HUES6 (cell line): ENCODE data around the gene GNB1L.
A peak's percentile ranks its signal among the peaks of the same experiment; 100 is the strongest.
"Not testable (repeated sequence)": the region's sequence is repeated elsewhere in the genome, so short reads cannot be mapped to it uniquely, and the experiment has no call there.

Experiments
- H3K27ac ChIP-seq: 2 replicates; pipeline ENCODE4 v1.7.0; 2013; ENCODE audit warnings: low read depth, mild to moderate bottlenecking, low read length, inconsistent platforms
- H3K27me3 ChIP-seq: 2 replicates; pipeline ENCODE4 v1.6.1; 2013; ENCODE audit warnings: low read length; ENCODE audit not compliant: control insufficient read depth, insufficient read depth
- H3K36me3 ChIP-seq: 2 replicates; pipeline ENCODE4 v1.6.1; 2013; ENCODE audit warnings: low read length; ENCODE audit not compliant: control insufficient read depth, insufficient read depth
- H3K4me1 ChIP-seq: 2 replicates; pipeline ENCODE4 v1.6.1; 2013; ENCODE audit warnings: low read length; ENCODE audit not compliant: control insufficient read depth, insufficient read depth
- H3K4me3 ChIP-seq: 2 replicates; pipeline ENCODE4 v1.5.1; 2013; ENCODE audit warnings: low read depth, low read length
- H3K9ac ChIP-seq: one replicate; pipeline ENCODE4 v1.6.1; 2013; ENCODE audit warnings: mild to moderate bottlenecking, low read length
- H3K9me3 ChIP-seq: 2 replicates; pipeline ENCODE4 v1.6.1; 2013; ENCODE audit warnings: low read depth, low read length; ENCODE audit not compliant: control insufficient read depth, insufficient read depth

The GNB1L gene

DNA sequence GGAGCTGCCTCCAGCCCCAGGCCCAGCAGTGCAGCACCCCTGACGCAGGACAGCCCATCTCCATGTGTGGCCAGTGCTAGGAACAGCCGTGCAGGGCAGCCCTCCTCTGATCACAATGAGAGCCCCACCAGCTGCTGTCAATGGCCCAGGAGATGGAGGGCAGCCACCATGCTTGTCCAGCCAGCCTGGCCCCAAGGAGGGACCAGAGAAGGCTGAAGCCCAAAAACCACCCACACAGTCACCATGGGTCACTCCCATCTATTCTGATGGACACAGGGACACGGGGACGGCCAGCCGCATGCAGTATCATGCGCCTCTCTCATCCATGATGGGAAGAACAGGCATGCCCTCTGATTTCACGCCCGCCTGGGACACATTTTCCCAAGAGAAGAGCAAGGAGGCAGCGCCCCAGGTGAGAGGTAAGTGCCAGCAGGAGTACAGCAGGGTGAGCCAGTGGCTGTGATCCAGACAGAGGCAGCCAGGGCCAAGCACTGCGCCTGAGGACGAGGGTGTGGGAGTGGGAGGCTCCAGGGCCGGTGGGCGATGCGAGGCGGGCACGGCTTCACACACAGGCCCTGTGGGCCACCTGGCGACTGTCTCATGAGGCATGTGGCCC, 33.6 kb upstream of the GNB1L start:
- Histone ChIP-seq H3K27me3 (peaks cover 3% of the 10 kb centered on the region; the same call in 1 of the 2 replicates), H3K4me1 (peaks cover 24% of the 10 kb centered on the region), H3K9me3 (no peaks in the 10 kb centered on the region), H3K36me3 (no peaks in the 10 kb centered on the region), H3K27ac (no peak overlapping the region), H3K9ac (no peak overlapping the region), H3K4me3 (no peak overlapping the region)

DNA sequence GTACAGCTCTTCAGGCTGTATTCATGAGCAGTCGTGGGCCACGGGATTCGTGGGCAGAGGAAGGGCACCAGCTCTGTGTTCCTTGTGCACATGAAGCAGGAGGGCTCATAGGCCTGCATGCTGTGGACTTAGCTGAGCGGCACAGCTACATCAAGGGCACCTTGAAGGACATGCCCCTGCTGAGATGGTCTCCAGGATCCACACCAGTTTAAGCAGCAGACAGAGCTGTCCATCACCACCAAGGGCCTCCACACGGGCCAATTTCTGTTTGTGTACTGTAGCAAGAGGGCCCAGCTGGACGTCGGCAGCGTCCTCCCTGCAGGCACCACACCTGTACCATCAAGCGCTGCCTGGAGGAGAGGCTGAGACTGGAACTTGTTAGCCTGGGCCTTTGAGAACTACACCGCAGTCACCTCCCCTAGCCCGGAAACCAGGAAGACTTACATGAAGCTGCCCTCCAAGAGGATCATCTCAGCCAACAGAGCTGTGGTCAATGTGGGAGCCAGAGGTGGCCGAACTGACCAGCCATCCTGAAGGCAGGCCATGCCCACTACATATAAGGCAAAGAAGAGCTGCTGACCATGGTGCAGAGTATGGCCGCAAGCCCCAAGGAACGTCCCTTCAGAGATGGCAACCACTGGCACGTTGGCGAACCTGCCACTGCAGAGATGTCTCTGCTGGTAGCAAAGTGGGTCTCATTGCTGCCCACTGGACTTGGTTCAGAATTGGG, 32.7 kb upstream of the GNB1L start:
- Histone ChIP-seq H3K4me3 (no peak overlapping the region), H3K9me3 (no peaks in the 10 kb centered on the region), H3K4me1 (peaks cover 31% of the 10 kb centered on the region), H3K27me3 (peaks cover 3% of the 10 kb centered on the region; the same call in 1 of the 2 replicates), H3K9ac (no peak overlapping the region), H3K27ac (no peak overlapping the region), H3K36me3 (no peaks in the 10 kb centered on the region)

DNA sequence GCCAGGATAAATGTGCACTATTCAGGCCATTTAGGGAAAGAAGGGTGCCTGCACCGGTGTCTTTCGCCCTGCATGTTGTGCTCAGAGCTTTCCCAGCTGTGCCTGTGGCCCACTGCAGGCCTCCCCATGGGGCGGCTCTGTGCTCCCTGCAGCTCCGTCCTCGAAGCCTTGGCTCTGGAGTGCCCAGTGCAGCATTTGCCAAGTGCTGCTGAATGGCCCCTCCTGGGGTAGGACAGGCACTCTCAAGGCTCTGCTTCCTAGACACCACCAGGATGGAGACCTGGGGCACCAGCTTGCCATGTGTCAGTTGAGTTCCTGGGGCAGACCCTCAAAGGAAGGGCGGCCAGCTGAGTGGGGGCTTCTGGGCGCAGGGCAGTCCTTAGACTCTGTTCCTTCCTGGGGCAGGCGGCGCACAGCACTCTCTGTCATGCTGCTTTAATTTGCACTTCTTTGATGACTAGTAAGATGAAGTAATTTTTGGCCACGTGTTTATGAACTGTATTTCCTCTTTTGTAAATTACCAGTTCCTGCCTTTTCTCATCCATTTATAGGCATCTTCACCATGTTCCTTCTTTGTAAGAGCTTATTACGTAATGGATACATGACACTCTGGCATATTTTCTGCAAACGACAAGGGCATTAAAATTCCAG, 32.1 kb upstream of the GNB1L start:
- no peaks in the 10 kb centered on the region for H3K9me3 ChIP-seq
- H3K36me3 ChIP-seq: no peaks in the 10 kb centered on the region
- H3K4me3 ChIP-seq: no peak overlapping the region
- peaks cover under 1% of the 10 kb centered on the region; the same call in 1 of the 2 replicates for H3K27me3 ChIP-seq
- H3K9ac ChIP-seq: no peak overlapping the region
- H3K27ac ChIP-seq: no peak overlapping the region
- H3K4me1 ChIP-seq: peaks cover 31% of the 10 kb centered on the region

- H3K4me3 ChIP-seq: no peak overlapping the region
- no peaks in the 10 kb centered on the region for H3K36me3 ChIP-seq
- no peak overlapping the region for H3K27ac ChIP-seq
- H3K9ac ChIP-seq: no peak overlapping the region
- H3K9me3 ChIP-seq: no peaks in the 10 kb centered on the region
- no peaks in the 10 kb centered on the region for H3K27me3 ChIP-seq
- peaks cover 28% of the 10 kb centered on the region for H3K4me1 ChIP-seq
These were observed 31.3 kb upstream of the GNB1L start for GRCh38 chr22:19885841-19886592.

DNA sequence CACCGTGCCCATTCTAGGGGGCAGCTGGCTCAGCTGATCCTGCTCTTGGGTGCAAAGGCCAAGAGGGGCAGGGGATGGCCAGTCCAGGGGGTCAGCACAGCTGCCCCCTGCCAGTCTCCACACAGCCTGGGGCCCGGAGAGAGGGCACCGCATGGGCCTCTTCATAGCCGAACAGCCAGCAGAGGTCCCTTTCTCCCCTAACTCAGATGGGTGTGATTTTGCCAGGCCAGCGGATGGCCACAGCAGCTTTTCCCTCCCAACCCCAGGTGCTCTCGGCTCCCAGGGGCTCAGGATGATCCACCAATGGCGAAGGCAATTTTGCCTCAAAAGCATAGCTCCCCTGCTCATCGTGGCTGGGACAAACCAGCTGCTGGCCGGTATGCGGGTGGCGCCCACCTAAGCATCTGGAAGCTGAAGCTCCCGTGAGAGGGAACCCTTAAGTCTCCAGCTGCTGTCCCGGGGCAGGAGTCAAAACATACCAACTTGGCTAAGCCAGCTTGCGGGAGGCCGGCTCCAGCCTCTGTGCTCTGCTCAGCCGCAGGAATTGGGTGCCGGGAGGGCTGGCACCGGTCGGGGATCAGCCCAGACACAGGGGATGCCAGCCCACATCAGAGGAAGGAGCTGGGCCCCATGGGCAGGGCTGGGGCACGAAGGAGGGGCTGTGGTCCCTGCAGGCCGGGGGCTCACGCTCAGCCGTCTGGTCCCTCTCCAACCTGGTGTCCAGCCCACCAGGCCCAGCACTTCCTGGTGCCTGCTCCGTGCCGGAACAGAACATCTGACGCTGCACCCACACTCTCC, 30.5 kb upstream of the GNB1L start:
- Histone ChIP-seq H3K4me3 (no peak overlapping the region), H3K4me1 (peaks cover 28% of the 10 kb centered on the region), H3K9me3 (no peaks in the 10 kb centered on the region), H3K36me3 (no peaks in the 10 kb centered on the region), H3K27ac (no peak overlapping the region), H3K9ac (no peak overlapping the region), H3K27me3 (no peaks in the 10 kb centered on the region)

DNA sequence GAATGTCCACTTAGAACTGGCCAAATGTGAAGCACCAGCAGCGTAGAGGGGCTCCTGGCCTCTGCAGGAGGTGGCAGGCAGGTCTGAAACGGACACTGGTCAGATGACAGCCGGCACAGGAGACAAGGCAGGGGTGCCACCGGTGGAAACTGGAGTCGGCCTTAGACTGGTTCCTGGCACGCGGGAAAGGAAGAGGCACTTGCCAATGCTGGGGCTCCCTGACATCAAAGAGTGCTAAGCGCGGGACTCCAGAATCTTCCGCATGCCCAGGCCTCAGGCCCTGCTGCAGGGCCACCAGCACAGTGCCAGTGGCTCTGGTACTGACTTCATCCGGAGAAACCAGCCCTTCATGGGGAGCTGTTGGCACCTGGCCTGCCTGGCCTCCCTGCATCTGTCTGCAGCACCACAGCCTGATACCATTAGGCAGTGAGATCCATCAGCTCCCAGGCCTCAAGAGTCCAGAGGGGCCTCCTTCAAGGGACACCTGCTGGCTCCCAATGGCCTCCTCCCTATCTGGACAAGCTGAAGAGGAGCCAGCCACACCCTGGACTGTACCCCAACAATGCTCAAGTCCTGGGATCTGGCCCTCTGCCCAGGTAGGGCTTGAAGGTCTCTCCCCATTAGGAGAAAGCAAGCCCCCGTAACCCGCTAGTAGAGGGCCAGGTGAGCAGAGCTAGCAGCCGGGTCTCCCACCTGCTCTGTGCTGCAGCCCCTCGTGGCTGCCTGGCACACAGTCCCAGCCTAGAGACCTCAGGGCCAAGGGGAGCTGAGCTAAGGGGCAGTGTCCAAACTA, 29.7 kb upstream of the GNB1L start:
- H3K9ac ChIP-seq: no peak overlapping the region
- peaks cover 35% of the 10 kb centered on the region for H3K4me1 ChIP-seq
- H3K27ac ChIP-seq: no peak overlapping the region

DNA sequence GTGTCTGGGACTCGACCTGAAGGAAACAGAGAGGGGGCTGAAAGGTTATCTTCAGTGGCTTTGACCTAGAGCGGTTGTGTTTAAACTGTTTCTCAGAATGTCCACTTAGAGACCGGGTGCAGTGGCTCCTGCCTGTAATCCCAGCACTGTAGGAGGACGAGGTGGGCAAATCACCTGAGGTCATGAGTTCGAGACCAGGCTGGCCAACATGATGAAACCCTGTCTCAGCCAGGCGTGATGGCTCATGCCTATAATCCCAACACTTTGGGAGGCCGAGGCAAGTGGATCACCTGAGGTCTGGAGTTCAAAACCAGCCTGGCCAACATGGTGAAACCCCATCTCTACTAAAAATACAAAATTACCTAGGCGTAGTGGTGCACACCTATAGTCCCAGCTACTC, 28.8 kb upstream of the GNB1L start:
- not testable (repeated sequence) for H3K9me3 ChIP-seq, H3K9ac ChIP-seq, H3K4me3 ChIP-seq, H3K36me3 ChIP-seq, H3K27me3 ChIP-seq
- Histone ChIP-seq H3K4me1 (peaks cover 40% of the 10 kb centered on the region), H3K27ac (0 out of 2 replicates have a peak overlapping the region, but pooled peaks have one; percentile 92)

More for the DNA sequence above, 29.7 kb upstream of the GNB1L start:
- H3K36me3 ChIP-seq: no peaks in the 10 kb centered on the region
- no peaks in the 10 kb centered on the region for H3K9me3 ChIP-seq
- H3K4me3 ChIP-seq: no peak overlapping the region
- no peaks in the 10 kb centered on the region for H3K27me3 ChIP-seq

DNA sequence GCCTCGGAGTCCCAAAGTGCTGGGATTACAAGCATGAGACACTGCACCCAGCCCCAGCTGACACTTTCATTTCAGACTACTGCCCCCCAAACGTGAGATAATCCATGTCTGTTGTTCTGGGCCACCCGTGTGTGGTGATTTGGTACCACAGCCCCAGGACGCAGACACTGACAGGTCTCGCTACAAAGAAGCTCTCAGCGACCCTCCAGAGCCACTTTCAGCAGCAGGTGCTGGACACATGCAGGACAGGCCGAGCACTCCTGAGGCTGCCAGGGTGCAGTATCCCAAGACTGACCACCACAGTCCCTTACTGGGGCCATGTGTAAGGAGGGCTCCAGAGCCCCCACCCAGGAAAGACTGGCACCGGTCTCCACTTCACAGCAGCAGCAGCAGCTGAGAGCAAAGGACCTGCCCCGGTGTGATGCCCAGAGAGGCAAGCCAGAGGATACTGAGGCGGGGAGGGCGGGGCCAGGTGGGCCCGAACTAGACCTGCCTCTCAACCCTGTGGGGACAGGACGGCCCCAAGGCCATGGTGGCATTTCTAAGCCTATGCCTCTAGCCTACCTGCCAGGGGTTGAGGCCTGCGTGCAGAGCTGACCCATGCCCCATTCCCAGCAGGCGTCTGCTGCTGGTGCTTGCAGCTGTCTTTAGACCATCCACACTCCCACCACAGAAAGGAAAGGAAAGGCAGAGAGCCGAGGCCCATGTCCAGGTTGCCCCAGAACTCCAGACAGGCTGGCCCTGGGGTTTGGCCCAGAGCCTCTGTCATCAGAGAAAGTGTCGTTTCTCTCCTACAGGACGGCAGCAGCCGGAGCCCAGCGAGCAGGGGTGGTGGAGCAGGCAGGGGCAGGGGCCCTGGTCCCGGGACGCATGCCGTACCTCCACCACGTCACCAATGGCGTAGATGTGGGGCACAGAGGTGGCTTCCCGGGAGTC, 28.0 kb upstream of the GNB1L start:
- Histone ChIP-seq H3K9ac (peak overlapping the region; percentile 92), H3K36me3 (peaks cover 3% of the 10 kb centered on the region; the same call in 1 of the 2 replicates), H3K27ac (peak overlapping the region; percentile 92; the same call in 1 of the 2 replicates), H3K4me3 (no peak overlapping the region), H3K9me3 (no peaks in the 10 kb centered on the region), H3K4me1 (peaks cover 40% of the 10 kb centered on the region), H3K27me3 (no peaks in the 10 kb centered on the region)

GRCh38 chr22:19880786-19881569, 26.3 kb upstream of the GNB1L start:
- Histone ChIP-seq H3K4me3 (peak overlapping the region; percentile 34), H3K36me3 (peaks cover 3% of the 10 kb centered on the region; the same call in 1 of the 2 replicates), H3K27me3 (no peaks in the 10 kb centered on the region), H3K9ac (peak overlapping the region; percentile 92), H3K27ac (peak overlapping the region; percentile 92), H3K4me1 (peaks cover 40% of the 10 kb centered on the region), H3K9me3 (no peaks in the 10 kb centered on the region)
